Measurements from ENCODE around the gene FTCDNL1. TPM values are rescaled to one million over a fixed set of nuclear protein-coding genes. Genes with fewer than 3 reads are reported as not detected.

The FTCDNL1 gene
- total RNA-seq, 1 donor: 4.7 TPM

- Histone ChIP-seq H4K20me1 (ENCODE audit: insufficient read depth, low read length) (no peaks in the 10 kb centered on the region), H2AFZ (ENCODE audit: low read length) (no peak overlapping the region), H3K79me2 (ENCODE audit: insufficient read depth, low read length) (no peaks in the 10 kb centered on the region), H3K36me3 (ENCODE audit: insufficient read depth, low read length) (no peaks in the 10 kb centered on the region), H3K27me3 (ENCODE audit: insufficient read depth, low read length) (no peaks in the 10 kb centered on the region), H3K4me1 (ENCODE audit: insufficient read depth, low read length) (peaks cover 7% of the 10 kb centered on the region), H3K4me3 (ENCODE audit: insufficient read depth, low read length) (no peak overlapping the region), H3K9me3 (ENCODE audit: low read depth, low read length) (no peaks in the 10 kb centered on the region), H3K27ac (ENCODE audit: low read depth, low read length) (no peak overlapping the region), H3K4me2 (ENCODE audit: insufficient read depth, low read length) (no peak overlapping the region)
- no peak for DNase-seq (ENCODE audit: insufficient read length, low spot score, missing footprints)
- no peak for TF ChIP-seq CTCF (IDR thresholded peaks at IDR 0.05; ENCODE audit: extremely low read depth, low read depth, low read length)
These were observed 3.7 kb downstream of the FTCDNL1 start for GRCh38 chr2:199847181-199847864.

- TF ChIP-seq CTCF (IDR thresholded peaks at IDR 0.05; ENCODE audit: extremely low read depth, low read depth, low read length): no peak
- Histone ChIP-seq H3K36me3 (ENCODE audit: insufficient read depth, low read length) (no peaks in the 10 kb centered on the region), H3K79me2 (ENCODE audit: insufficient read depth, low read length) (no peaks in the 10 kb centered on the region), H4K20me1 (ENCODE audit: insufficient read depth, low read length) (no peaks in the 10 kb centered on the region), H3K27ac (ENCODE audit: low read depth, low read length) (no peak overlapping the region), H3K9me3 (ENCODE audit: low read depth, low read length) (no peaks in the 10 kb centered on the region), H3K4me1 (ENCODE audit: insufficient read depth, low read length) (no peaks in the 10 kb centered on the region), H3K4me3 (ENCODE audit: insufficient read depth, low read length) (no peak overlapping the region), H3K27me3 (ENCODE audit: insufficient read depth, low read length) (no peaks in the 10 kb centered on the region), H2AFZ (ENCODE audit: low read length) (no peak overlapping the region), H3K4me2 (ENCODE audit: insufficient read depth, low read length) (no peak overlapping the region)
- no peak for DNase-seq (ENCODE audit: insufficient read length, low spot score, missing footprints)
These were observed 8.2 kb downstream of the FTCDNL1 start for GRCh38 chr2:199842631-199843395.

- H3K27ac ChIP-seq (ENCODE audit: low read depth, low read length): no peak overlapping the region
- H2AFZ ChIP-seq (ENCODE audit: low read length): no peak overlapping the region
- H3K27me3 ChIP-seq (ENCODE audit: insufficient read depth, low read length): no peaks in the 10 kb centered on the region
- no peaks in the 10 kb centered on the region for H3K4me1 ChIP-seq (ENCODE audit: insufficient read depth, low read length)
- H4K20me1 ChIP-seq (ENCODE audit: insufficient read depth, low read length): no peaks in the 10 kb centered on the region
- H3K4me3 ChIP-seq (ENCODE audit: insufficient read depth, low read length): no peak overlapping the region
- no peaks in the 10 kb centered on the region for H3K36me3 ChIP-seq (ENCODE audit: insufficient read depth, low read length)
- no peak overlapping the region for H3K4me2 ChIP-seq (ENCODE audit: insufficient read depth, low read length)
- no peak for DNase-seq (ENCODE audit: insufficient read length, low spot score, missing footprints)
- H3K9me3 ChIP-seq (ENCODE audit: low read depth, low read length): no peaks in the 10 kb centered on the region
- no peak for TF ChIP-seq CTCF (IDR thresholded peaks at IDR 0.05; ENCODE audit: extremely low read depth, low read depth, low read length)
- no peaks in the 10 kb centered on the region for H3K79me2 ChIP-seq (ENCODE audit: insufficient read depth, low read length)
These were observed 9.6 kb downstream of the FTCDNL1 start for GRCh38 chr2:199841409-199841808.

GRCh38 chr2:199838399-199838798, 12.6 kb downstream of the FTCDNL1 start:
- no peak for DNase-seq (ENCODE audit: insufficient read length, low spot score, missing footprints)
- Histone ChIP-seq H3K4me3 (ENCODE audit: insufficient read depth, low read length) (no peak overlapping the region), H3K27me3 (ENCODE audit: insufficient read depth, low read length) (no peaks in the 10 kb centered on the region), H4K20me1 (ENCODE audit: insufficient read depth, low read length) (no peaks in the 10 kb centered on the region), H3K4me1 (ENCODE audit: insufficient read depth, low read length) (no peaks in the 10 kb centered on the region), H3K79me2 (ENCODE audit: insufficient read depth, low read length) (no peaks in the 10 kb centered on the region), H3K4me2 (ENCODE audit: insufficient read depth, low read length) (no peak overlapping the region), H3K27ac (ENCODE audit: low read depth, low read length) (no peak overlapping the region), H3K36me3 (ENCODE audit: insufficient read depth, low read length) (no peaks in the 10 kb centered on the region), H3K9me3 (ENCODE audit: low read depth, low read length) (no peaks in the 10 kb centered on the region), H2AFZ (ENCODE audit: low read length) (no peak overlapping the region)
- no peak for TF ChIP-seq CTCF (IDR thresholded peaks at IDR 0.05; ENCODE audit: extremely low read depth, low read depth, low read length)

All from osteoblast (primary cell).